Thyroid gland (tissue), 4 donors: Measurements from ENCODE around the gene MID1.

Experiments
- POLR2A ChIP-seq, 2 donors: fragments of 450-650 bp; IDR thresholded peaks; one replicate each; pipeline ENCODE4 v1.6.1; 2017; ENCODE audit warnings: antibody characterized with exemption in 2 of 2, mild to moderate bottlenecking in 2 of 2, moderate library complexity in 1 of 2
- TF ChIP-seq, protein P1 (sequence below), 6 experiments: fragments of 200-600 bp in 3 of 6; fragments of 450-650 bp in 3 of 6; sonication (generic) in 3 of 6; IDR thresholded peaks; one replicate each; pipeline ENCODE4 v1.5.1; 2016 to 2019; ENCODE audit warnings: antibody characterized with exemption in 6 of 6, mild to moderate bottlenecking in 2 of 6, inconsistent platforms in 1 of 6, moderate library complexity in 1 of 6

DNA sequence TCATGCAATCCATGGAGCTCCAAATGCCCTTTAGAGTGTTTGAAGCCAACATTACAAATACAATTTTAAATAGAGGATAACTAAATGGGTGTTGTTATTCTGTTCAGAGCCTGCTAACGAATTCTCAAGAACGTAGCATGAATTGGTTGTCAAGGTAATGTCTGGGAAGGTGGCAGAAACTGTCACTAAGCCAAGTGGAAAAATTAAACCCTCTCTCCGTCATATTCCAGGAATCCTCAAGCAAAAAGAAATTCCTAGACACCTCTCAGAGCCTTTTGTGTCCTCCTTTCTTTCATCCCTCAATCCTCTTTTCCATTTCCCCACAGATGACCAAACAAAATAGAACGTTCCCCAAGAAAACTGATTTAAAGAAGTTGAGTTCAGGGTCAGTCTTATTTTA lies 204.0 kb downstream of the MID1 start:
- TF ChIP-seq POLR2A (IDR thresholded peaks at IDR 0.05): no peak
- TF ChIP-seq, protein P1, sequence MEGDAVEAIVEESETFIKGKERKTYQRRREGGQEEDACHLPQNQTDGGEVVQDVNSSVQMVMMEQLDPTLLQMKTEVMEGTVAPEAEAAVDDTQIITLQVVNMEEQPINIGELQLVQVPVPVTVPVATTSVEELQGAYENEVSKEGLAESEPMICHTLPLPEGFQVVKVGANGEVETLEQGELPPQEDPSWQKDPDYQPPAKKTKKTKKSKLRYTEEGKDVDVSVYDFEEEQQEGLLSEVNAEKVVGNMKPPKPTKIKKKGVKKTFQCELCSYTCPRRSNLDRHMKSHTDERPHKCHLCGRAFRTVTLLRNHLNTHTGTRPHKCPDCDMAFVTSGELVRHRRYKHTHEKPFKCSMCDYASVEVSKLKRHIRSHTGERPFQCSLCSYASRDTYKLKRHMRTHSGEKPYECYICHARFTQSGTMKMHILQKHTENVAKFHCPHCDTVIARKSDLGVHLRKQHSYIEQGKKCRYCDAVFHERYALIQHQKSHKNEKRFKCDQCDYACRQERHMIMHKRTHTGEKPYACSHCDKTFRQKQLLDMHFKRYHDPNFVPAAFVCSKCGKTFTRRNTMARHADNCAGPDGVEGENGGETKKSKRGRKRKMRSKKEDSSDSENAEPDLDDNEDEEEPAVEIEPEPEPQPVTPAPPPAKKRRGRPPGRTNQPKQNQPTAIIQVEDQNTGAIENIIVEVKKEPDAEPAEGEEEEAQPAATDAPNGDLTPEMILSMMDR (IDR thresholded peaks at IDR 0.05): no peak
